Activated naive CD4-positive, alpha-beta T cell (primary cell): Measurements from ENCODE around the gene RUVBL2.
A peak's percentile ranks its signal among the peaks of the same experiment; 100 is the strongest.

Source experiments
- DNase-seq, 4 experiments: peaks; one replicate each; lab custom pipeline; 2025; lab: John Stamatoyannopoulos, UW

Gene RUVBL2

GRCh38 chr19:48964205-48965039 is 29.3 kb upstream of the RUVBL2 start:
- DNase-seq: no peak

- DNase-seq: peak; percentile 68 to 86 (median 76)
These were observed 28.5 kb upstream of the RUVBL2 start, which contains the start of gene FTL for GRCh38 chr19:48965040-48965805. Gene FTL (plus strand): TSS chr19:48965309. CDS start chr19:48965508, 199 bp downstream.

- peak; percentile 63 to 83 (median 72) for DNase-seq
These were observed 27.7 kb upstream of the RUVBL2 start for GRCh38 chr19:48965806-48966540.

GRCh38 chr19:48966541-48967345 is 26.9 kb upstream of the RUVBL2 start:
- DNase-seq: no peak

GRCh38 chr19:48967346-48968178 is 26.1 kb upstream of the RUVBL2 start:
- DNase-seq: no peak

GRCh38 chr19:48968179-48968661 is 25.5 kb upstream of the RUVBL2 start:
- DNase-seq: no peak

GRCh38 chr19:48968813-48969218 is 24.9 kb upstream of the RUVBL2 start:
- DNase-seq: no peak

- DNase-seq: no peak
These were observed 24.2 kb upstream of the RUVBL2 start for GRCh38 chr19:48969276-48970138.

- no peak for DNase-seq
These were observed 23.4 kb upstream of the RUVBL2 start for GRCh38 chr19:48970139-48970766.

GRCh38 chr19:48970923-48971395 is 22.7 kb upstream of the RUVBL2 start:
- peak; percentile 39 to 84 (median 76) for DNase-seq

- DNase-seq: peak in 1 of 4 experiments; percentile 12
These were observed 17.5 kb upstream of the RUVBL2 start for GRCh38 chr19:48975947-48976847.

GRCh38 chr19:48977061-48977460 is 16.6 kb upstream of the RUVBL2 start:
- DNase-seq: no peak

GRCh38 chr19:48982280-48982679 is 11.4 kb upstream of the RUVBL2 start:
- DNase-seq: no peak

GRCh38 chr19:48985711-48986110 is 8.0 kb upstream of the RUVBL2 start:
- DNase-seq: no peak

GRCh38 chr19:48986211-48986610 is 7.5 kb upstream of the RUVBL2 start:
- DNase-seq: no peak

GRCh38 chr19:48987323-48987722 is 6.4 kb upstream of the RUVBL2 start:
- DNase-seq: no peak

GRCh38 chr19:48988286-48988685 is 5.4 kb upstream of the RUVBL2 start:
- no peak for DNase-seq

GRCh38 chr19:48988860-48989259 is 4.8 kb upstream of the RUVBL2 start:
- no peak for DNase-seq
